Panc1 (cell line): ENCODE data around the gene ANKRD18A. TPM values are rescaled to one million over a fixed set of nuclear protein-coding genes. Genes with fewer than 3 reads are reported as not detected.

Experiments
- ATAC-seq: fragments of 200-7000 bp; cut with Tn5 transposase; 2 replicates; pipeline ENCODE4 v1.9.1; 2020; ENCODE audit warnings: mild to moderate bottlenecking, moderate library complexity
- BruUV-seq: library from RNA; stranded (reverse); fragments of 400-500 nt; replicated peaks from 2 replicates; lab custom pipeline; 2021; lab: Mats Ljungman, UMichigan
- CTCF ChIA-PET: fragments of 300-600 bp; sonication (Branson Sonifier 250); formaldehyde crosslinking; loops from one replicate; lab custom pipeline; 2022; ENCODE audit warnings: antibody characterized with exemption; lab: Charles Lee
- POLR2A ChIA-PET: fragments of 300-600 bp; sonication (Branson Sonifier 250); formaldehyde crosslinking; loops from one replicate; lab custom pipeline; 2022; ENCODE audit warnings: antibody characterized with exemption; lab: Charles Lee
- DNase-seq: peaks from one replicate; pipeline ENCODE4 v3.0.0-alpha.2; 2010; ENCODE audit warnings: low read depth, low spot score
- H3K27ac ChIP-seq: 2 replicates; pipeline ENCODE4 v1.5.1; 2011; ENCODE audit warnings: mild to moderate bottlenecking, low read length, inconsistent platforms
- H3K27me3 ChIP-seq: fragments of 200-500 bp; sonication (Bioruptor generic); 2 replicates; pipeline ENCODE4 v1.6.0; 2014; ENCODE audit warnings: low read length, inconsistent platforms; ENCODE audit not compliant: control insufficient read depth, insufficient read depth
- H3K36me3 ChIP-seq: fragments of 200-500 bp; sonication (Bioruptor generic); 2 replicates; pipeline ENCODE4 v1.5.1; 2014; ENCODE audit warnings: inconsistent platforms, mild to moderate bottlenecking, low read length, moderate library complexity; ENCODE audit not compliant: control insufficient read depth, insufficient read depth
- H3K4me1 ChIP-seq: 2 replicates; pipeline ENCODE4 v1.5.1; 2011; ENCODE audit warnings: inconsistent platforms, mild to moderate bottlenecking, low read length, moderate library complexity; ENCODE audit not compliant: control insufficient read depth, insufficient read depth
- H3K4me3 ChIP-seq, 2 experiments: 2 replicates each; pipeline ENCODE4 v1.5.1; 2011 to 2012; ENCODE audit warnings: low read depth in 2 of 2, low read length in 2 of 2, mild to moderate bottlenecking in 2 of 2, inconsistent platforms in 1 of 2, moderate library complexity in 1 of 2
- H3K9me3 ChIP-seq: fragments of 200-500 bp; sonication (Bioruptor generic); 2 replicates; pipeline ENCODE4 v1.5.1; 2014; ENCODE audit warnings: low read depth, mild to moderate bottlenecking, inconsistent platforms, low read length, moderate library complexity; ENCODE audit not compliant: control insufficient read depth, insufficient read depth
- CTCF ChIP-seq: fragments of 450-650 bp; IDR thresholded peaks from 2 replicates; pipeline ENCODE4 v1.5.1; 2017; ENCODE audit warnings: mild to moderate bottlenecking
- POLR2AphosphoS5 ChIP-seq: IDR thresholded peaks from 2 replicates; pipeline ENCODE4 v1.6.1; 2012; ENCODE audit warnings: mild to moderate bottlenecking, low read depth, low read length, moderate library complexity
- REST ChIP-seq, 2 experiments: IDR thresholded peaks; 2 replicates each; pipeline ENCODE4 v1.6.1; 2011 to 2012; ENCODE audit warnings: low read depth in 2 of 2, control low read depth in 1 of 2, low read length in 1 of 2, mild to moderate bottlenecking in 1 of 2, moderate library complexity in 1 of 2; ENCODE audit not compliant: insufficient read depth in 1 of 2
- SIN3A ChIP-seq: IDR thresholded peaks from 2 replicates; pipeline ENCODE4 v1.6.1; 2012; ENCODE audit warnings: low read depth, mild to moderate bottlenecking, low read length, moderate library complexity, borderline replicate concordance; ENCODE audit not compliant: insufficient read depth
- TCF7L2 ChIP-seq: IDR thresholded peaks from 2 replicates; pipeline ENCODE4 v1.6.1; 2011; ENCODE audit warnings: mild to moderate bottlenecking, low read depth, low read length, inconsistent platforms
- in situ Hi-C: cut with HindIII; loops from 2 replicates; pipeline ENCODE4 v1.10.0; 2016; ENCODE audit warnings: low sequenced_read_pairs, low pct_unique_long_range_greater_than_20kb
- intact Hi-C: fragments of 100-400 bp; cut with micrococcal nuclease; formaldehyde crosslinking; loops from one replicate; pipeline ENCODE4 v1.10.0; 2022; ENCODE audit not compliant: unreplicated experiment
- total RNA-seq: library from RNA; stranded (reverse); gene quantifications from one replicate; pipeline ENCODE4 v1.2.1, GENCODE V29; 2021; ENCODE audit not compliant: unreplicated experiment

The ANKRD18A gene
- total RNA-seq, 1 experiment from 2014 or later: 9.6 TPM

- no peak for TF ChIP-seq POLR2AphosphoS5
- in situ Hi-C loops: no loop called here
- H3K27ac ChIP-seq: no peak overlapping the region
- DNase-seq: no peak
- H3K36me3 ChIP-seq: no peaks in the 10 kb centered on the region
- no peak for ATAC-seq
- no peaks in the 10 kb centered on the region; the same call in 1 of the 2 replicates for H3K4me1 ChIP-seq
- BruUV-seq: no TSS peak
- H3K9me3 ChIP-seq: no peaks in the 10 kb centered on the region
- H3K4me3 ChIP-seq: no peak overlapping the region
- H3K27me3 ChIP-seq: no peaks in the 10 kb centered on the region
- ChIA-PET POLR2A (no interaction called here), CTCF (no interaction called here)
- intact Hi-C loops: no loop called here
Measured at GRCh38 chr9:38639577-38639940, 19.2 kb upstream of the ANKRD18A start.

GRCh38 chr9:38638881-38639576 lies 18.6 kb upstream of the ANKRD18A start:
- intact Hi-C loops (no loop called here), in situ Hi-C loops (no loop called here)
- Histone ChIP-seq H3K27me3 (no peaks in the 10 kb centered on the region), H3K4me3 (no peak overlapping the region), H3K9me3 (no peaks in the 10 kb centered on the region), H3K4me1 (no peaks in the 10 kb centered on the region; the same call in none of the 2 replicates), H3K27ac (no peak overlapping the region), H3K36me3 (no peaks in the 10 kb centered on the region)
- POLR2A ChIA-PET: no interaction called here
- BruUV-seq: no TSS peak
- TF ChIP-seq TCF7L2: no peak
- TF ChIP-seq CTCF: no peak
- no peak for TF ChIP-seq REST (IDR thresholded peaks at IDR 0.05; ENCODE audit: insufficient read depth in 1 of 2, low read depth in 2 of 2, low read length in 1 of 2)
- TF ChIP-seq POLR2AphosphoS5: no peak
- TF ChIP-seq SIN3A: no peak
- CTCF ChIA-PET: no interaction called here
- DNase-seq: no peak
- ATAC-seq: no peak

- intact Hi-C loops: no loop called here
- Histone ChIP-seq H3K27me3 (no peaks in the 10 kb centered on the region), H3K4me1 (no peaks in the 10 kb centered on the region; the same call in 1 of the 2 replicates), H3K36me3 (no peaks in the 10 kb centered on the region), H3K4me3 (no peak overlapping the region), H3K9me3 (no peaks in the 10 kb centered on the region), H3K27ac (no peak overlapping the region)
- in situ Hi-C loops: no loop called here
- TF ChIP-seq SIN3A (no peak), CTCF (no peak), POLR2AphosphoS5 (no peak), REST (IDR thresholded peaks at IDR 0.05; ENCODE audit: insufficient read depth in 1 of 2, low read depth in 2 of 2, low read length in 1 of 2) (no peak), TCF7L2 (no peak)
- ChIA-PET CTCF (no interaction called here), POLR2A (no interaction called here)
- BruUV-seq: no TSS peak
- ATAC-seq (no peak), DNase-seq (no peak)
Measured at GRCh38 chr9:38634315-38634714, 13.9 kb upstream of the ANKRD18A start.
